ENCODE data around the gene MORN3.

DNA sequence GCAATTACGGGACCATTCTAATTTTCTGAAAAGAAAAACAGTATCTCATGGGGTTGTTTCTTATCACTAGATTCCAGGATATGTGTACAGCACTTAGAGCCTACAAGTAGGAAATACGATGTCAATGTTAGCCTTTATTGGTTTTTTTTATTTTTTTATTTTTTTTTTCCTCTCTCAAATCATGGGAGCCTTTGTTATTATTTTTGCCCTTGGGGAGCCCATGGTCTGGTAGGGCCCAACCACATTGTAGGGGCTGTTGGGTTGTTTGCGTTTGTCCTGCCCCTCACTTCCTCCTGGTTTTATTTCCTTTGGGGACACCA lies 5.9 kb downstream of the MORN3 start:
- TF ChIP-seq, protein P1, sequence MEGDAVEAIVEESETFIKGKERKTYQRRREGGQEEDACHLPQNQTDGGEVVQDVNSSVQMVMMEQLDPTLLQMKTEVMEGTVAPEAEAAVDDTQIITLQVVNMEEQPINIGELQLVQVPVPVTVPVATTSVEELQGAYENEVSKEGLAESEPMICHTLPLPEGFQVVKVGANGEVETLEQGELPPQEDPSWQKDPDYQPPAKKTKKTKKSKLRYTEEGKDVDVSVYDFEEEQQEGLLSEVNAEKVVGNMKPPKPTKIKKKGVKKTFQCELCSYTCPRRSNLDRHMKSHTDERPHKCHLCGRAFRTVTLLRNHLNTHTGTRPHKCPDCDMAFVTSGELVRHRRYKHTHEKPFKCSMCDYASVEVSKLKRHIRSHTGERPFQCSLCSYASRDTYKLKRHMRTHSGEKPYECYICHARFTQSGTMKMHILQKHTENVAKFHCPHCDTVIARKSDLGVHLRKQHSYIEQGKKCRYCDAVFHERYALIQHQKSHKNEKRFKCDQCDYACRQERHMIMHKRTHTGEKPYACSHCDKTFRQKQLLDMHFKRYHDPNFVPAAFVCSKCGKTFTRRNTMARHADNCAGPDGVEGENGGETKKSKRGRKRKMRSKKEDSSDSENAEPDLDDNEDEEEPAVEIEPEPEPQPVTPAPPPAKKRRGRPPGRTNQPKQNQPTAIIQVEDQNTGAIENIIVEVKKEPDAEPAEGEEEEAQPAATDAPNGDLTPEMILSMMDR (conservative IDR thresholded peaks at IDR 0.05): no peak
- no peak for TF ChIP-seq ZFX (IDR thresholded peaks at IDR 0.05)

Measured in C4-2B (cell line).